Vagina (tissue), 2 donors: ENCODE measurements around the gene TST.

ENCODE experiments used
- CTCF ChIP-seq, 3 experiments: fragments of 450-650 bp in 2 of 3; fragments of 200-600 bp in 1 of 3; sonication (generic) in 1 of 3; IDR thresholded peaks; one replicate each; pipeline ENCODE4 v1.5.1; 2017 to 2019; ENCODE audit warnings: antibody characterized with exemption in 3 of 3, mild to moderate bottlenecking in 2 of 3, moderate library complexity in 2 of 3
- POLR2A ChIP-seq, 2 donors: fragments of 450-650 bp; IDR thresholded peaks; one replicate each; pipeline ENCODE4 v1.6.1; 2017; ENCODE audit warnings: antibody characterized with exemption in 2 of 2, mild to moderate bottlenecking in 2 of 2, moderate library complexity in 2 of 2

- TF ChIP-seq CTCF (IDR thresholded peaks at IDR 0.05) (no peak), POLR2A (IDR thresholded peaks at IDR 0.05) (no peak)
These were observed 20.2 kb upstream of the TST start for GRCh38 chr22:37039466-37039865.
